ENCODE measurements around the gene ACTN1.

Gene ACTN1

DNA sequence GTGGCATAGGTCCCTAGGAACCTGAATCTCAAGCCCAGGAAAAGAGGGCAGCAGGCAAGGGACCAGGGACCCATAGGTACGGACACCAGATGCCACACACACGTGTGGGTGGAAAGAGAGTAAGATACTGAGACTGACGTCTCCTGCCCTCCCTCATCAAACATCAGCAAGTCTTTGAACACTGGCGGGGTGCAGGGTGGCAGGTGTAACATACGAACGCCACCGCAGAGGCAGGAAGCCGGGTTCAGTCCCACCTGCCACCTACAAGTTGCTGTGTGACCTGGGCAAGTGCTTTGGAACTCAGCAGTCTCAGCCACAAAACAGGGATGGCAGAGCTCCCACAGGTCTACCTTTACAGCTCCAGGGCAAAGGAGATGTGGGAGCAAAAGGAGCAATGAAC is 11.1 kb downstream of the ACTN1 start:
- DNase-seq, result no peak

DNA sequence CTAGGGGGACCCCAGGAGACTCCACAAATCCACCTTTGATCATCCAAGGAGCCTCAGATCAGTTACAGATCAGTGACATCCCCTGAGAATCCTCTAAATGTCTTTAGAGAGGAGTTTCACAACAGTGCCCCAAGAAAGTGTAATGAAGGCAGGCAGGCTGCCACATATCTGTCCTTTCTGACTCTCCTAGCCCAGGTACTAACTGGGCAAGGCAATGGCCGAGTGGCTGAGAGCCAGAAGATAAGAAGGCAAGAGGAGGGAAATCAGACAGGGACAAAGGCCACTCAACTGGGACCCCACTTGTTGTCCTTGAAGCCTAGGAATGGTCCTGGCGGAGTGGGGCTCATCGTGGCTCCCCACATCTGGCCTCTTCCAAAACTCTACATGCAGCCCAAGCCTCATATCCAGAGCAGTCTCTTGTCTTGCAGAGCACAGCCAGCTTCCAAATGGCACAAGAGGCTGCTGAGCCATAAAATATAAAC is 11.6 kb downstream of the ACTN1 start:
- DNase-seq, result no peak

DNA sequence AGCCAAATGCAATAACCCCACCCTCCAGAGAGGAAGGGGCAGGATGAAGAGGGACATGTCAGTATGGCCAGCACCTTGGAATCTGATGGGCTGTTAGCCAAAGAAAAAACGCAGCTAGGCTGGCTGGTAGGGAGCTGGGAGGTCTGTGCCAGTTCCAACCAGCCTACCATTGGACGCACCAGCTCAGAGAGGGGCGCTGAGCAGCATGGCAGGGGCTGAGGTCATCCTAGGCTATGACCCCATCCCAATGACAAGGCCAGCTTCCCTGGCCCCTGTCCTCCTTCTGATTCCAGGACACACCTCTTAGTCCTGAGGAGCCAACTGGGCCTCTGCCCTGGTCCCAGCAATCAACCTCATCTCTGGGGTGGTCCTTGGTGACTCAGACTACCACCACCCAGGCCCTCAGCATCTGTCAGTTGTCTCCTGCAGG is 12.2 kb downstream of the ACTN1 start:
- no peak for DNase-seq

DNA sequence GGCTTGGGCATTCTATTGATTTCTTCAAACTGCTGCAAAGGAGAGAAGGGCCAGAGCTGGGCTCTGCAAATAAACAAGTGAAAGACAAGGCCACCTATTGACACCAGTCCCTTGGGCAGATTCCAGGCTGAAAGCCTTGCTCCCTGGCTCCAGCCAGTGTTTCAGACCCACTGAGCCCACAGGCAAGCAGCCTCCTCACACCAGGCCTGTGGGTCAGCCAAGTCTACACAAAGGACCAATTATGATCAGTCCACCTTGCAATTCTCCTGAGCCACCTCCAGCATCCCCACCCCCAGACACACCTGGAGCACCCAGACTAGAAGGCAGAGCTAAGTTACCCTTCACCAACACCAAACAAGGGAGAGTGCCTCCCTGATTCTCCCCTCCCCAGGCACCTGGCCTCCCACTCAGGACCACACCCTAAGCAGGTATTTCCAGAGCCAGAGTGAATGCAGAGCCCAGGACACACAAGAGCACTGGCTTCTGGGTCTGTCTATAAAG is 13.8 kb downstream of the ACTN1 start:
- DNase-seq, result no peak

DNA sequence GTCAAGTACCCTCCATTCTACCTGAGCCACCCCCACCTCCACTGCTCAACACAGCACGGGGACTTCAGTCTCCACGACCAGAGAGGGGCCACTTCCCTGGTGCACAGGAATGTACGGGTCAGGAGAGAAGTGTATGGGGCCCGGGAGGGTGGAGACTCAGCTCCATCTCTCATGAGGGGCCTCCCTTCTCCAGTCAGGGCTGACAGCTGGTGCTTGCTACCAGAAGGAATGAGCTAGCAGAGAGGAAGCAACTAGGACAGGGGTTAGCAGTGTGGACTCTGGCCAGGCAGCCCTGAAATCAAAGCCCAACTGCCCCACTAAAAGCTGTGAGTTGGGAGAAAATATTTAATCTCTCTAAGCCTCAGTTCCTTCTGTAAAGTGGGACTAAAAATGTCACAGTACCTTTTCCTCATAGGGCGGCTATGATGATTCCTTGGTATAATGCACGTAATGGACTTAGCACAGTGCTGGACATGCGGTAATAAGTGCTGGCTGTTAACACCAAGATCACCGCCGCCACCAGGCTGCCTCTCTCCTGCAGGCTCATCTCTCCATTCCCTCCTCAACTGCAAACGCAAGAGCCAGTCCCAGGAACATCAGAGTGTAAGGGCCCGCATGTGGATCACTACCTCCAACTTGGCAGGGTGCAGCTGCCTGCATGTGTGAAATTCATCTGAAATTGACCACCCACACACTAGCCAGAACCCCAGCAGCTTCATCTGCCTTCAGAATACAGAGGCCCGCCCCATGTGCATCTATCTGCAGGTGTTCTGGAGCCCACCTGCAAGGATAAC is 14.6 kb downstream of the ACTN1 start:
- DNase-seq, result no peak

DNA sequence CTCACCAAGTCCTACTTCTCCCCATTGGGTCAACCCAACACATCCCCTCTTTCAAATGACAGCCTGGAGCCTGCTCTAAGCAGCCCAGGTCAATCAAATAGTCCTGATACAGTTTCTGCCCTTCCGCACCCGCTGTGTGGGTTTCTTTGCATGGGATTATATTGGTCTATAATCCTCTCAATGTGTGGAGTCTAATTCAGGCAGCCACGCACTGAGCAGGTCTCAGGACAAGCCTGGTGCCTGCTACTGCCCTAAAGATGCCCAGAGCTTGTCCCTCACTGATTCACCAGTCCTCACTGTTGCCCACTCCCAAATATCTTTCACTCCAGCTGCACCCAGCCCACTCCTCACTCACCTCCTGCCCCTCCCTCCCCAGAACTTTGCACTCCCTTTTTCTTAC is 16.4 kb downstream of the ACTN1 start:
- no peak for DNase-seq

DNA sequence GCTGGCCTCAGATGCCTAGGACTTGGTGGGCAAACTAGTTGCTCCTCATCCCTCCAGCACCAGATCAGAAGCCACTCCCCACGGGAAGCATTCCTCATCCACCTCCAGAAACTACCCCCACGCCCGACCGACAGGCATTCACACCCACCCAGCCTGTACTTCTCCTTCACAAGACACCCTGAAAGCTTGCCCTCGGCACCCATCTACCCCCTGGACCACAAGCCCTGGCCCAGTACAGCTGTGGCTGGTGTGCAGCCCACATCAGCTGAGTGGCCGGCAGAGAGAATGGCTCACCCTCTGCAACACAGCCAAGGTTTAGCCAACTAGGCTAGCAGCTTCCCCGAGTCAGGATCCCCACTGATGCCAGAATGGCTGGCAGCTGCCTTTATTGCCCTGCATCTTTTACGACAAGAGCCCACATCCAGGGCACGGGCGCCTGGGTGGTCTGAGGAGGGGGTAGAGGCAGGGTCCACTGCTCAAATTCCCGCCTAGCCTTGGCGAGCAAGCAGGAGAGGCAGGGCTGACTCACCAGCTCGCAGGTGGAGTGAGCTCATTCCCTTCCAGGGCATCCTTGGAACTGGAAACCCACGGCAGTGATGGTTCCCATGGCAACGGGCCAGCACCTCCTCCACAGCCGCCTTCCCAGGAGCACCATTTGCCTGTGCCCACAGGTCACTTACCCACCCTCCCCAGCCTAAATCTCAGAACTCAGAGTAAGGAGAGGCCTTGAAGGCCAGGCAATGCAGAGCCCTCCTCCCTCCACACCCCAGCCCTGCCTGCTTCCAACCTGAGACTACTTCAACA is 17.1 kb downstream of the ACTN1 start:
- DNase-seq, result no peak

DNA sequence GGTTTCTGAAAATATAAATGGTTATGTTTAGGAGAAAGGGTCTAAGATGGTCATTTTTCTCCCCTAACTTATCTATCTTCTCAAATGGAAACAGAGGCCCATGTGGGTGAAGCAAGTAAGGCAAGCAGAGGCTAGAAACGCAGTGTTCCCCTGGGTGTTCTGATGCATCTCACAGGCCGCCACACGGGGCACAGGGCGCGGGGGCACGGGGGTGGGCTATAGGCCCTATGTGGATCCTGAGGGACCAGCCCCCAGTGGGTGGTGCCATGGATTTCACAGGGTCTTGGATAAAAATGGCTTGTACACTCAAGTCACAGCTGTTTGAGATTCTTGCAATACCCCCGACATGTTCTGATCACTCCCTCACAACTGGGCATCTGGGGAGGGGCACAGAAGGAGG is 17.7 kb downstream of the ACTN1 start:
- DNase-seq, result no peak

DNA sequence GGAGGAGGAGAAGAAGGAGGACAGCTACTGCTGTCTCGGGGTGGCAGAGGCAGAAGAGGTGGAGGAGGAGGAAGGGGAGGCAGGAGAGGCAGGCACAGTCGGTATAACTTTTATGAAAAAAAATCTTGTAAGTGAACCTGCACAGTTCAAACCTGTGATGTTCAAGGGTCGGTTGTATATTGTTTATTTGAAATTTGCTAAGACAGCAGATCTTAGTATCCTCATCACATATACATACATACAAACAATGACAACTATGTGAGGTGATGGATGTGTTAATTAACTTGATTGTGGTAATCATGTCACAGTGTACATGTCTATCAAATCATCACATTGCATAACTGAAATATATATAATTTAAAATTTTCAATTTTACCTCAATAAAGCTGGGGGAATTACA is 19.0 kb downstream of the ACTN1 start:
- DNase-seq, result no peak

DNA sequence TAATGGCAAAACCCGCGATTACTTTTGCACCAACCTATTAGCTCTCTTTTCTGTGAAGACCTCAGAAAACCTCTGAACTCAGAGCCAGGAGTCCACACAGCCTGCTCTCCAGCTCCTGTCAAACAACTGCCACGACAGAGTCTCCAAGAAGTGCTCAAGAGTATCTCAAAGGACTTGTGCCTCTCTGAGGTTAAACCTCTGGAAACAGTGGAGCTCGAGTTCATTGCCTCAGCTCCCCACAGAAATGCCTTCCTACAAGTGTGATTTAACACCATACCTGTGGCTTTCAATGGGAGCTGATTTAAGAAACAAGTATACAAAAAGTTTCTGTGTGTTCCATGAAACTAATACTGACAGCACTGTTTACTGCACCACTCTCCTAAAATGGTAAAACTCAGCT is 20.1 kb downstream of the ACTN1 start:
- DNase-seq, result no peak

DNA sequence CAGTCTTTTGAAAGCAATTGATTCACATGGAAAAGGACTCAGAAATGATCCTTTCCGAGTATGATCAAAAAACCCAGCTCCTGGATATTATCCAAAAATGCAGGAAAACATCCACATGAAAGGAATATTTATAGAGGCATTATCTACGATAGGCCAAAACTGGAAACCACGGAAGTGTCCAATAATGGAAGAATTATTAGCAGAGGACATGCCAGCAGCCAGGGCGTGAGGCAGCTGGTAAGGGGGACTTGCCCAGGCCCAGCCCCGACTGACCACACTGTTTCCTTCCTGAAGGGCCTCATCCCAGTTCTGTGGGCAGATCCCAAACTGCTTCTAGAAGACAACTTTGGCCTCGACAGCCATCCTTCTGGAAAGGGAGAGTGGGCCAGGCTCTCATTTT is 20.5 kb downstream of the ACTN1 start:
- DNase-seq, result no peak

DNA sequence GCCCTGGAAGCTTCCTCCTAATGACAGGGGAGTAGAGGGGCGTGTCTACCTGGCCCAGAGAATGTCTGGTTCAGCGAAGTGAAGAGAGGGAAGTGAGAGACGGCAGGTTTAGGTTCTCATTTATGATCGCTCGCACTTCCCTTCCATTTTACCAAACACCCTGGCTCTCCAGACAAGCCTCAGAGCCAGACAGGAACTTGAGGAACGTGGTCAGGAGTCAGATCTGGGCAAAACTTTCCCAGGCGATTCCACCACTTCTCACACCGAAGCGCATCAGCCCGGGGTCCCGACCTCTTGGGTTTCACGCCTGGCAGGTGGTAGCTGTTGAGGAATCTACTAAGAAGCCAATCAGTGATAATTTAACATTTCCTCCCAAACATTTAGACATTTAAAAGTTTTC is 21.3 kb downstream of the ACTN1 start:
- DNase-seq, result no peak

DNA sequence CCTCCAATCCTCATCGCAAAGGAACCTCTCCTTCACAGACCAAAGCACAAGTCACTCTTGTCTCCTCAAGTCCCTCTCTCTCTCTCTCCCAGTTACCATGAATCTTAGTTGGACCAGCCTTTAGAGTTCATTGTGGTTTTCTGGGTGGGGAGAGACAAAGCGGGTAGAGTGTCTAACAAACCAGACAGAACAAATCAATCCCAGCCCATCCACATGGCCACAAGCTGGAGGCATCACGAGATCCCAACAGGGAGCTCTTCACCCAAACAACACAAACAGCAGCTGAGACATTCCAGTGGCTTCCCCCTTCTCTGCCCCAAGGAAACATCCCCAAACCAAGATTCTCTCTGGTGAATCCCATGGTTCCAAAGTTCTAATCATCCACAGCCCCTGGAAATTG is 22.4 kb downstream of the ACTN1 start:
- DNase-seq, result no peak

DNA sequence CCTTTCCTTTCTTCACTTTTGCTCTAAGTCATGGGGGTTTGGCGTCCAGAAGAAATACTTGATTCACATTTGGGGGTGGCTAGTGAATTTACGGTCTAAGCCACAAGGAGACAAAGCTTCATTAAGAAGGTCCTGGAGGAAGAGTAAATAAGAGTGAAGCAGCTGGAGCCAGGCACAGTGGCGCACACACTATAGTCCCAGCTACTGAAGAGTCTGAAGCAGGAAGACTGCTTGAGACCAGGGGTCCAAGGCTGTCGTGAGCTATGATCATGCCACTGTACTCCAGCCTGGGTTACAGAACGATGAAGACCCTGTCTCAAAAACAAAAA is 23.3 kb downstream of the ACTN1 start:
- DNase-seq, result no peak

DNA sequence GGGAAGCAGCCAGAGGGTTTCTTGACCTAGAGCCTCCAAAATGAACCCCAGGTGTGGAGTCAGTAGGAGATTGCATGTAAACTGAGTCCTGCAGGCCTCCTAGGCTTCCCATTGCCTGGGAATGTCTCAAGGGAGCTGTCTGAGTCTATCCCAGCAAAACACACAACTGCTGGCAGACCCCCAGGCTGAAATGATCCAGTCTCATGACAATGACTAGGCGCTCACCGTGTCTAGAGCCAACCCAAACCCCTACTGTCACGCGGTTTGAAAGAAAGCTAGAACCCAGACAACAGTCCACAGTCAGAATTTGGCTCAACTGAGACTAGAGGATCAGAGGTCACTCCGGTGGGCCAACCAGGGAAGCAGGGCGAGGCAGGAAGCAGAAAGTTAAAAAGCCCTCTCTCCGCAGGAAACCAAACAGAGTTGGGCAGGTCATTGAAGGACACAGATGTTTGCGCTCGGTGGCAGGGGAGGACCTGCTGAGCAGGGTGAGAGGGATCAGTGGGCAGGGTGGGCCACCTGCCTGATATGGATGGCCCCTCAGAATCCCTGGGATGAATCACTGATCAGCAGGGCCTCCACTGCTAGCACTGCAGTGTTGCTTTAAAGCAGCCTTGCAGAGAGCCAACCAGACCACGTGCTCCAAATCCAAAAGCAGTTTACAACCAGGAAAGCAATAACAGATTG is 23.8 kb downstream of the ACTN1 start:
- no peak for DNase-seq

DNA sequence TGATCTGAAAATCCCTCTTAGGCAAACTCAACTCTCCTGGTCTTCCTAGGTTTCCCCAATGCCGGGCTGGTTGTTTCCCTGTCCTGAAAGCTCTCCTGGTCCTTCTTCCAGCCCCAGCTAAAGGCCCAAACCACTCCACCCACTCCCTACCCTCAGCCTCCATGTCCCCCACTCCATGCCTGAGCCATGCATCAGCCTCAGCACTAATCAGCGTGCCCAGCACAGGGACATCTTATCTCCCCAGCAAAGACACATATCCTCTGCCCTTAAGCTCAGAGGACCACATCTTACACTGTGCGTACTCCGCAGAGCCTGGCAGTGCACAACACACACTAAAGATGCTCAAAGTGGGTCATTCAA is 25.9 kb downstream of the ACTN1 start:
- DNase-seq, result no peak

DNA sequence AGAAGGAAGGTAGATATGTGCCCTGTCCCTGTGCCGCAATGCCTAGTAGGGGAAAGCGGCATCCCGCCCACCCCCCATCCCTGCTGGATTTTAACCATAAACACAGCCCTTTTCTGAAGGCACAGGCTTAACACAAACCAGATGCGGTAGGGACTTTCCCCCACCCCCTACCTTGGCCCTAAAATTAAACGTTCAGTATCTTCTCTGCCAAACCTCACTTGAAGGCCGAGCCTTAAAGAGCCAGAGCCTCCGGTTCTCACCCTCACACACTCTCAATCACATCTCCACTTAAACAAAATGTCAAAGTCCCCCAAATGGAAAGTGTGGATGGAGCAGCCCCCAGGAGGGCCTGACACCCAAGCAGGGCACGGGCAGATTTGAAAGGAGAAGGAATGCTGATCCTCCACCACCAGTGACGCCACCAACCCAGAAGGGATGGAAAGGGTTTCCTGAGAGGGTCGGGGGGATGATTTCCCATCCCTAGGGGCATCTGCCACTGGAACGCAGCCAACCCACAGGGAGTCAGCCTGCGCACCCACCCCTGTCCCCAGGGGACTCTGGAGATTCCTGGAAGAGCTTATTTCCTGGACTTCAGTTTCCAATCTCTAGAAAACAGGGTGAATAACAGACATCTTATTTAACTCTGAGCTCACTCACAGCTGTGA is 26.4 kb downstream of the ACTN1 start:
- no peak for DNase-seq

DNA sequence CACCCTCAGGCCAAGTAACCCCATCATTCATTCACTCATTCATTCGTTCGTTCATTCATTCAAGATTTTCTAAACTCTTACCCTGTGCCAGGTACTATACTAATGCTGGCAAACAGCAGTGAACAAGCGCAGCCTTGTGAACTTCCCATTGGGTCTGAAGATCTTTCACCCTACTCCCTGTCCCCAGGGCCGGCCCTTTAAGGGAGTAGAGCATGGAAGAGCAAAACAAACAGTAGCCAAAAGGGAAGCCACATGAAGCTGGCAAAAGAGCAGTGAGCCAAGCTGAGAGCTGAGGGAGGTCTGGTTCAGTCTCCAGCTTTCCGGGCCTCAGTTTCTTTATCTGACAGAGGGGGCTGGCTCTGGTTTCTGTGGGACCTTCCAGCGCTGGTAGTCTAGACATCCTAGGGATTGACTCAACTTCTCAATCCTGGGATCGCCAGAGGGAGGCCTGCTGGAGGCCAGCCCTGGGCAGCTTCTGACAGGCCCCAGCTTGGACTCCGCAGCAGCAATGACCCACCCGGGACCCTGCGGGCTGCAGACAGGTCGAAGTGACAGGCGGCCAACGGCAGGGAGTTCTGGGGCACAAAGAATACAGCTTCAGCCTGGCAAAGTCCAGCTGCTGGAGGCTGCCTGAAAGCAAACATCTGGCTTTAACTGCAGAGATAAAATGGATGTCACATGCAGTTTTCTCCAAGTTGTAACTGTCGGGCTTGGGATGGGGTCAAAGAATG is 27.1 kb downstream of the ACTN1 start:
- no peak for DNase-seq

DNA sequence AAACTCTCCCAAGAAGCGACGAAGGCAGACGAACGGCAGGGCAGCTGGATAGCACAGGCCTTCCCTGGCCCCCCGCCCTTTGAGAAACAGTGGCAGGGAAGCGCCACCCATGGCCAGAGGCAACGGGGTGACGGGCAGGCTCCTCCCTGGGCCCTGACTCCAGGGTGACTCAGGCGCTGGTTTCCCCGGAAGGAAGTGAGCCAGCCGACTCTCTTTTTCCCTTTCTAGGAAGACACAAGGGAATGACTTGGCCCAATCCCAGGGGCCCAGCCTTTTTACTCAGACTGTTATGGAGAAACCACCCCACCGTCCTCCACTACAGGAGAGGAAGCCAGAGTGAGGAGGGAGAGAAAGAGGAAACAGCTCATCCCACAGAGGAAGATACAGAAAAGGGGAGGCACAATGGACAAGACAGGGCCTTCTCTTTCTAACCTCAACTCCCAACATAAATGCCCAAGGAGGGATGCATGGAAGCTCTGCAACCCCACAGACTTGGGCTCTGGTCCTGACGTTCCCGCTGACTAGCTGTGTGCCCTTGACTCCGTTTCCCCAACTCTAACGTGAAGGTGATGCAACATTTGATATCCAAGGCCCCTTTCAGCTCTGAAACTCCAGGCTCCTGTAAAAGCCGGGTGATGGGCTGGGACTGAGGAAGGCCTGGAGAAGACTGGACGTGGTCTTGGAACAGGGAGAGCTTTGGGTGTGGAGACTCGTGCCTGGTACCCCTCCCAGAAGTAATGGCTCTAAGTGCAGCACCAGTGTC is 27.9 kb downstream of the ACTN1 start:
- DNase-seq, result no peak

DNA sequence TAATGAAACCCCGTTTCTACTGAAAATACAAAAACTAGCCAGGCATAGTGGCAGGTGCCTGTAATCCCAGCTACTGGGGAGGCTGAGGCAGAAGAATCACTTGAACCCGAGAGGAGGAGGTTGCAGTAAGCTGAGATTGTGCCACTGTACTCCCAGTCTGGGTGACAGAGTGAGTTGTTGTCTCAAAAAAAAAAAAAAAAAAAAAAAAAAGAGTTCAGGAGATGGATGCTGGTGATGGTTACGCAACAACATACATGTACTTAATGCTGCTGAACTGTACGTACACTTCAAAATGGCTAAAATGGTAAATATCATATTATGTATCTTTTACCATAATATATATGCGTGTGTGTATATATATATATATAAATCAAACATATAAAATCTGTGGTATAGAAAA is 29.0 kb downstream of the ACTN1 start:
- no peak for DNase-seq

DNA sequence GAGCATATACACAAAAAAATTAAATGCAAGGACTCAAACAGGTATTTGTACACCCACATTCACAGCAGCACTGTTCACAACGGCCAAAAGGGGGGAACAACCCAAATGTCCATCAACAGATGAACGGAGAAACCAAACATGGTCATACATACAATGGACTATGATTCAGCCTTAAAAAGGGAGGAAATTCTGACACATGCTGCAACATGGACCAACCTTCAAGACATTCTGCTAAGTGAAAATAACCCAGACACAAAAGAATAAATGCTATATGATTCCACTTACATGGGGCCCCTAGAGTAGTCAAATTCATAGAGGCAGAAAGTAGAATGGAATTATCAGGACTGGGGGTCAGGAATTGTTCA is 29.5 kb downstream of the ACTN1 start:
- no peak for DNase-seq
